HCT116 (cell line): ENCODE measurements around the gene TMEM38A.

ENCODE experiments used
- CBX3 ChIP-seq: IDR thresholded peaks from 2 replicates; pipeline ENCODE4 v1.6.1; 2012; ENCODE audit warnings: low read depth
- CEBPB ChIP-seq: IDR thresholded peaks from 2 replicates; pipeline ENCODE4 v1.6.1; 2012; ENCODE audit warnings: low read depth
- CTCF ChIP-seq, 3 experiments: fragments of 200-600 bp in 1 of 3; sonication (generic) in 1 of 3; IDR thresholded peaks in 2 of 3; conservative IDR thresholded peaks in 1 of 3; 2 replicates each; pipeline ENCODE4 v1.5.1; 2012 to 2017; ENCODE audit warnings: low read depth in 2 of 3, low read length in 2 of 3, antibody characterized with exemption in 1 of 3, borderline replicate concordance in 1 of 3, control low read depth in 1 of 3, mild to moderate bottlenecking in 1 of 3, mixed read lengths in 1 of 3, mixed run types in 1 of 3, moderate library complexity in 1 of 3; ENCODE audit not compliant: insufficient read depth in 1 of 3
- EZH2 ChIP-seq: fragments of 200-600 bp; sonication (generic); IDR thresholded peaks from 2 replicates; pipeline ENCODE4 v1.6.1; 2017; ENCODE audit warnings: antibody characterized with exemption, mixed run types
- JUND ChIP-seq: IDR thresholded peaks from 2 replicates; pipeline ENCODE4 v1.6.1; 2012
- POLR2A ChIP-seq: IDR thresholded peaks from 2 replicates; pipeline ENCODE4 v1.7.0; 2011; ENCODE audit warnings: borderline replicate concordance; ENCODE audit not compliant: insufficient read depth, insufficient read length; ENCODE audit errors: extremely low read depth
- POLR2AphosphoS5 ChIP-seq: IDR thresholded peaks from 2 replicates; pipeline ENCODE4 v1.6.1; 2011; ENCODE audit warnings: mild to moderate bottlenecking, low read depth, low read length, moderate library complexity
- RAD21 ChIP-seq: IDR thresholded peaks from 2 replicates; pipeline ENCODE4 v1.6.1; 2012; ENCODE audit warnings: low read depth, mild to moderate bottlenecking
- REST ChIP-seq: IDR thresholded peaks from 2 replicates; pipeline ENCODE4 v1.6.1; 2012; ENCODE audit warnings: low read depth
- SRF ChIP-seq: IDR thresholded peaks from 2 replicates; pipeline ENCODE4 v1.6.1; 2012; ENCODE audit warnings: low read depth
- ZNF274 ChIP-seq: fragments of 200-500 bp; sonication (Bioruptor generic); IDR thresholded peaks from 2 replicates; pipeline ENCODE4 v1.6.1; 2014; ENCODE audit warnings: mild to moderate bottlenecking, low read depth, low read length, inconsistent platforms

- TF ChIP-seq POLR2AphosphoS5 (no peak), EZH2 (no peak), CTCF (IDR thresholded peaks at IDR 0.05 in 2 of 3, conservative IDR thresholded peaks at IDR 0.05 in 1 of 3; ENCODE audit: borderline replicate concordance in 1 of 3, insufficient read depth in 1 of 3, low read depth in 2 of 3, low read length in 2 of 3) (no peak), REST (no peak), POLR2A (no peak), CEBPB (no peak), CBX3 (no peak), SRF (no peak), ZNF274 (no peak), RAD21 (no peak), JUND (no peak)
These were observed 23.3 kb downstream of the TMEM38A start for GRCh38 chr19:16684216-16684615.
